Stimulated activated CD4-positive, alpha-beta T cell treated with anti-CD3 and anti-CD28 coated beads, Interleukin-4, amount 100 ng/mL, for 48 hours (primary cell): ENCODE measurements around the gene CHST8.

Experiments
- DNase-seq, 2 donors: peaks; one replicate each; pipeline ENCODE4 v3.0.0-alpha.2; 2020; ENCODE audit warnings: low read depth in 2 of 2

The CHST8 gene

GRCh38 chr19:33618884-33619283 lies 2.9 kb upstream of the CHST8 start:
- DNase-seq, result no peak

GRCh38 chr19:33620611-33621010 lies 1.1 kb upstream of the CHST8 start:
- DNase-seq, result no peak

GRCh38 chr19:33621065-33621785 lies 528 bp upstream of the CHST8 start:
- no peak for DNase-seq

- no peak for DNase-seq
Measured at GRCh38 chr19:33622505-33622808, 704 bp downstream of the CHST8 start.

- DNase-seq, result no peak
Measured at GRCh38 chr19:33622809-33623511, 1.2 kb downstream of the CHST8 start.

- DNase-seq, result no peak
Measured at GRCh38 chr19:33624586-33624985, 2.8 kb downstream of the CHST8 start.

- DNase-seq, result no peak
Measured at GRCh38 chr19:33627526-33627925, 5.8 kb downstream of the CHST8 start.

- no peak for DNase-seq
Measured at GRCh38 chr19:33627962-33628839, 6.4 kb downstream of the CHST8 start.

GRCh38 chr19:33628921-33629825 lies 7.4 kb downstream of the CHST8 start:
- no peak for DNase-seq

GRCh38 chr19:33629826-33630375 lies 8.1 kb downstream of the CHST8 start:
- DNase-seq, result no peak

GRCh38 chr19:33630880-33631608 lies 9.3 kb downstream of the CHST8 start:
- no peak for DNase-seq

GRCh38 chr19:33631609-33631973 lies 9.8 kb downstream of the CHST8 start:
- DNase-seq, result no peak

- DNase-seq, result no peak
Measured at GRCh38 chr19:33634361-33635091, 12.8 kb downstream of the CHST8 start.

GRCh38 chr19:33638167-33639034 lies 16.6 kb downstream of the CHST8 start:
- DNase-seq, result no peak

- DNase-seq, result no peak
Measured at GRCh38 chr19:33639035-33639681, 17.4 kb downstream of the CHST8 start.

GRCh38 chr19:33640773-33641172 lies 19.0 kb downstream of the CHST8 start:
- DNase-seq, result no peak

GRCh38 chr19:33641261-33641660 lies 19.5 kb downstream of the CHST8 start:
- no peak for DNase-seq

GRCh38 chr19:33641956-33642498 lies 20.3 kb downstream of the CHST8 start:
- no peak for DNase-seq
